ENCODE data around the gene SYNGAP1. TPM values are rescaled to one million over a fixed set of nuclear protein-coding genes. Genes with fewer than 3 reads are reported as not detected.

SYNGAP1 gene
- total RNA-seq, 4 donors from 2014 or later = 13.5 to 30.4 (median 14.0) TPM

- H3K36me3 ChIP-seq = peaks cover 14% of the 10 kb centered on the region
- H3K4me1 ChIP-seq = peaks cover 22% of the 10 kb centered on the region
- TF ChIP-seq POLR2A (IDR thresholded peaks at IDR 0.05) (no peak), CTCF (IDR thresholded peaks at IDR 0.05) (no peak), EP300 (IDR thresholded peaks at IDR 0.05) (no peak), POLR2AphosphoS5 (IDR thresholded peaks at IDR 0.05) (no peak)
- H3K27me3 ChIP-seq = no peaks in the 10 kb centered on the region
- WGBS = 43% methylated on average over 16 of the region's 16 CpGs
- no peaks in the 10 kb centered on the region for H3K9me3 ChIP-seq
- no peak for DNase-seq (ENCODE audit: low spot score in 2 of 2)
- H3K27ac ChIP-seq = no peak overlapping the region
- peak overlapping the region; percentile 79 for H3K4me3 ChIP-seq
Observed at GRCh38 chr6:33455051-33455450, 35.2 kb downstream of the SYNGAP1 start.

GRCh38 chr6:33456156-33456555 lies 36.3 kb downstream of the SYNGAP1 start:
- Histone ChIP-seq H3K9me3 (no peaks in the 10 kb centered on the region), H3K36me3 (peaks cover 14% of the 10 kb centered on the region), H3K4me3 (no peak overlapping the region), H3K27ac (no peak overlapping the region), H3K4me1 (peaks cover 22% of the 10 kb centered on the region), H3K27me3 (no peaks in the 10 kb centered on the region)
- DNase-seq (ENCODE audit: low spot score in 2 of 2) = no peak
- TF ChIP-seq EP300 (IDR thresholded peaks at IDR 0.05) = no peak
- TF ChIP-seq POLR2A (IDR thresholded peaks at IDR 0.05) = no peak
- TF ChIP-seq CTCF (IDR thresholded peaks at IDR 0.05) = no peak
- 94% methylated on average over 10 of the region's 12 CpGs for WGBS

GRCh38 chr6:33458676-33459075 lies 38.8 kb downstream of the SYNGAP1 start:
- TF ChIP-seq CTCF (IDR thresholded peaks at IDR 0.05) (no peak), EP300 (IDR thresholded peaks at IDR 0.05) (no peak)
- 79% methylated on average over 3 of the region's 3 CpGs for WGBS
- no peaks in the 10 kb centered on the region for H3K9me3 ChIP-seq

GRCh38 chr6:33459226-33459625 lies 39.4 kb downstream of the SYNGAP1 start:
- TF ChIP-seq EP300 (IDR thresholded peaks at IDR 0.05) (no peak), POLR2A (IDR thresholded peaks at IDR 0.05) (no peak), CTCF (IDR thresholded peaks at IDR 0.05) (no peak), POLR2AphosphoS5 (IDR thresholded peaks at IDR 0.05) (no peak)
- Histone ChIP-seq H3K4me3 (no peak overlapping the region), H3K4me1 (peaks cover 9% of the 10 kb centered on the region), H3K27me3 (no peaks in the 10 kb centered on the region), H3K27ac (no peak overlapping the region), H3K9me3 (no peaks in the 10 kb centered on the region), H3K36me3 (peaks cover 14% of the 10 kb centered on the region)
- whole genome bisulfite sequencing = 91% methylated on average over 2 of the region's 2 CpGs
- no peak for DNase-seq (ENCODE audit: low spot score in 2 of 2)

More at GRCh38 chr6:33458676-33459075, 38.8 kb downstream of the SYNGAP1 start:
- no peaks in the 10 kb centered on the region for H3K27me3 ChIP-seq
- no peak for DNase-seq (ENCODE audit: low spot score in 2 of 2)
- peaks cover 12% of the 10 kb centered on the region for H3K4me1 ChIP-seq
- no peak overlapping the region for H3K27ac ChIP-seq
- H3K36me3 ChIP-seq = peaks cover 14% of the 10 kb centered on the region
- H3K4me3 ChIP-seq = no peak overlapping the region

- no peak for DNase-seq (ENCODE audit: low spot score in 2 of 2)
- no peaks in the 10 kb centered on the region for H3K4me1 ChIP-seq
- H3K36me3 ChIP-seq = no peaks in the 10 kb centered on the region
- H3K27ac ChIP-seq = no peak overlapping the region
- WGBS = 98% methylated on average over 4 of the region's 4 CpGs
- TF ChIP-seq CTCF (IDR thresholded peaks at IDR 0.05) = no peak
- no peak for TF ChIP-seq POLR2AphosphoS5 (IDR thresholded peaks at IDR 0.05)
- TF ChIP-seq POLR2A (IDR thresholded peaks at IDR 0.05) = no peak
- no peak for TF ChIP-seq EP300 (IDR thresholded peaks at IDR 0.05)
- H3K27me3 ChIP-seq = no peaks in the 10 kb centered on the region
- H3K9me3 ChIP-seq = no peaks in the 10 kb centered on the region
- H3K4me3 ChIP-seq = no peak overlapping the region
Observed at GRCh38 chr6:33466075-33466735, 46.3 kb downstream of the SYNGAP1 start.
